Head of caudate nucleus (tissue), 42 donors: ENCODE measurements around the gene SARS2.

Experiments used
- DNase-seq, 42 donors: peaks; one replicate each; pipeline versions ENCODE4 v3.0.0 to v3.0.0-alpha.2; 2020 to 2021; ENCODE audit warnings: mixed read lengths in 7 of 42
- intact Hi-C: fragments of 100-400 bp; cut with DNase I; formaldehyde crosslinking; loops from one replicate; pipeline ENCODE4 v1.15.0; 2022

The SARS2 gene

DNA sequence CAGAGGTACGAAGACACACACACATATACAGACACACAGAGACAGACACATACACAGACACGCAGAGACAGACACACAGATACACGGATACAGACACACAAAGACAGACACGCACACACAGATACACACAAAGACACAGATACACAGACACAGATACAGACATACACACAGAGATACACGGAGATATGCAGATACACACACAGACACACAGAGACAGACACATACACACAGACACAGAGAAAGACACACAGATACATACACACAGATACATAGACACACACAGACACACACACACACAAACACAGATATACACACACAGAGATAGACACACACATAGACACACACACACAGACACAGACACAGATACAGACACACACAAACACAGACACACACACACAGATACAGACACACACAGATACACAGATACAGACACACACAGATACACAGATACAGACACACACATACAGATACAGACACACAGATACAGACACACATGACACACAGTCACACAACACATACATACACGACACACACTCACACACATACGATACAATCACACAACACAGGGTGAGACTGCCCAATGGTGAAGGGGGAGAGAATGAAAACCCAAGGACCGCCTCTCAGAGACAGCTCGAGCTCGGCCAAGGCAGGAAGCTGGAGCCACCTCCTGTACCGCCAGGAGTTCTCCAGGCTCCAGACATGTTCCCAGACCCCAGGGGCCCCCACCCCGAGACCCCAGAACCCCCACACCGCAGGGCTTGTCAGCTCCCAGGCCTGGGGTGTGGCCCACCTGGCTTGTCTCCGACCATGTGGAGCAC, 9.8 kb downstream of the SARS2 start:
- intact Hi-C loops: no loop called here
- DNase-seq: no peak

DNA sequence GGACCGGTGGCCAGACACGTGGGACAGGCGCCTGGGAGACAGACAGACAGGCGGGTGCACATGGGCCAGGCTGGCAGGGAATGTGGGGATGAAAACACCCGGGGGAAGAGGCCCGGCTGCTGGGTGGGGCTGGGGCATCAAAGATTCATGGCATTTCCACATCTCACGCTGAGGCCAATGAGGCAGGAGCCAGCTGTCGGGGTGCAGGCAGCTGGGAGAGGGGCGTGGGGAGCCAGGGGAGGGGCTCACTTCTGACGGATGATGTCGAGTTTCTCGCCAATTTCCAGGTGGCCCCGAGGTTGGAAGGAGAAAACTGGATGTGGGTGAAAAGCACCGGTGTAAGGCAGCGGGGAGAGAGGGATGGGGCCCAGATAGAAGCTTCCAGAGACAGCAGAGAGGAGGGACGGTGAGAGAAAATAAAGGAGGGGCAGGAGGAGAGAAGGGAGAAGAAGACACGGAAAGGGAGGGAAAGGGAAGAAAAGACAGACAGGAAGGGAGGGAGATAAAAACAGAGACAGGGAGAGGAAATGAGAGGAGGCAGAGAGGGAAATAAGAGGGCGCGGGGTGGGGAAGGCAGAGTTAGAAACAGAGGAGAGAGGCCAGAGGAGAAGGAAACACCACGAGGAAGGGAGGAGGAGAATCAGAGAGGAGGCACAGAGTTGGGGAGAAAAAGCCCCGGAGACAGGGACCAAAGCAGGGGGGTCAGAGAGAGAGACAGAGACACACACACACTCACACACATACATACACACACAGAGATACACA, 10.5 kb downstream of the SARS2 start:
- DNase-seq: no peak
- intact Hi-C loops: no loop called here

DNA sequence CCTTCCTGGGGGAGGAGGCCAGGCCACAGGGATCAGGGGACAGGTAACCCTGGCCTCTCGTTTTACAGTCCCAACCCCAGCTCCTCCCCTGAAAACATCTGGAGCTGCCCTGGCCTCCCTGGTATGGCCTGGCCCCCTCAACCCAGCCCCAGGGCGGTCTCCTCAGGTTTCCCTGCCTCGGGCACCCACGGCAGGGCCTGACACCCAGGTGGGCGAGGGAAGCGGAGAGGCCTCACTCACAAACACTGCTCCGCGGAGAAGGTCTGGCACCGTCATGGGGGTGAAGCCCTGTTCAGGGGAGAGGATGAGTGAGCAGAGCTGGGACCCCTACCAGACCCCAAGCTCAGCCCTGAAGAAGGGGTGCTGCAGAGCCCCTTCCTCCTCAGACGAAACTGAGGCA, 12.0 kb downstream of the SARS2 start:
- intact Hi-C loops: no loop called here
- no peak for DNase-seq

DNA sequence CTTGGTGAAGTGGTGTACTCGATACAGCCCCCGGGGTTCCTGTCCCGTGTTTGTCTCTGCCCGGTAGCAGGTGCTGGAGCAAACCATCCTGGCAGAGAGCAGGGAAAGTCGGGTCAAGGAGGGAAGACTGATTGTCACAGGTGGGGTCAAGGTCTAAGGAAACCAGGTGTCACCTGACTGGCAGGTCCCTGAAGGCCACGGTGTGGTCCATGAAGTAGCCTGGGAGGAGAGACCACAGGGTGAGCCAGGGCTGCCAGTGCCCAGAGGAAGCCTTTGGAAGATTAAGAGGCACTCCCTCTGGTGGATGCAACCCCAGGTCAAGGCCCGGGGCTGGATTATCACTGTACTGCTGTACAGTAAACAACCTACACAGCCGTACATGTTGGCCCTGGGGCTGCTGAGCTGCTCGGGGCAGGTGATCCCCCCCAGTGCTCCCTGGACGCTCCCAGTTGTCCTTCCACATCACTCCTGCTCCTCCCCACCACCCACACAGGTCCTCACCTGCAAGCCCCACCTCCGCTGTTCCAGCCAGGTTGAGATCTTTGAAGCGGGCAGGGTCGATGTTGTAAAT, 12.6 kb downstream of the SARS2 start:
- intact Hi-C loops: no loop called here
- DNase-seq: no peak

DNA sequence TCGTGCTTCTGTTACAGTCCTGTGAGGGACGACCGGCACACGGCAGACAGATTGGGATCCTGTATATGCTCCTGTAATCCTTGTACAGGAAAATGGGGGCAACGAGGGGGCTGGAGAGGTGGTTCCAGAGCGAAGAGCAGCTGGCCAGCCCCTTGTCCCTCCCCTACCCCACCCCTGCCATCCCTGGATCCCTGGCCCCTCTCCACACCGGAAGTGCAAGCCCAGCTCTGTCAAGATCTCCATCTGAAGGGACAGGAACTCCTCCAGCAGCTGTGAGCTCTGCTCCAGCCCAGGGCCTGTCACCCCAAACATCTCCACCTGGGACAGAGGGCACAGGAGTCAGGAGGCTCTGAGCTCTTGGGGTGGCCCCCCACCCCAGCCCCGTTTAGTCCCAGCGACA, 13.0 kb downstream of the SARS2 start:
- no peak for DNase-seq
- intact Hi-C loops: no loop called here

DNA sequence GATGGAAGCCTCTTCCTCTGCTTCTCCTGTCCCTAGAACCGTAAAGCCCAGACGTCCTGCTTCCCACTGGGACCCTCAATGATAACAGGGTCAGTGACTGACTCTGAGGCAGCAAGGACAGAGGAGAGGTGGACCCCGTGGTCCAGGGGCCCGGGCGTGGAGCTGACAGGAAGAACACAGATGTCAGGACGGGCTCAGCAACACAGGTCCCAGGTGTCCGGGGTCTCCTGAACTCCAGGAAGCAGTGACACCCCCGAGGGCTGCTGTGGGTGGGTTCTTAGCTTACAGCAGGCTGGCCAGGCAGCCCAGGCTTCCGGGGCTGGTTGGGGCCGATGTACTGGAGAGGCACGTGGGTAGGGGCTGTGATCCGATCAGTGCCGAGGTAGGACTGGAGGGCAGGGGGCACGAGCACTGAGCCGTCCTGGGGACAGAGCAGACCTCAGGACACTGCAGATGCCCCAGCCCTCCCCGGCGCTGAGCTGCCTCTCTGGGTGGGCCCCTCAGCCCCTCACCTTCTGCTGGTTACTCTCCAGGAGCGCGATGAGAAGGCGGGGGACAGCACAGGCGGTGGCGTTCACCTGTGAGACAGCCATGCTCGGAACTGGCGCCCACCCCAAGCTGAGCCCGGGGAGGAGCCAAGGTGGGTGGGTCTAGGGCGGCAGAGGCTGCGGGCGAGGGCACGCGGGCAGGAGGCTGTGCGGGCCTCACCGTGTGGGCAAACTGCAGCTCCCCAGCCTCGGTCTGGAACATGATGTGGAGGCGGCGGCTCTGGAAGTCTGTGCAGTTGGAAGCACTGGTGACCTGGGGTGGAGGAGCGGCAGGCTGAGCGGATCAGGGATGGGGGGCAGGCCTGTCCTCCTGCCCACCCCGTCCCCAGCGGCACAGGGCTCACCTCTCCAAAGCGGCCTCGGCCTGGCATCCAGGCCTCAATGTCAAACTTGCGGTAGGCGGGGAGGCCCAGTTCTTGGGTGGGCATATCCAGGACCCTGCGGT, 14.9 kb downstream of the SARS2 start:
- intact Hi-C loops: no loop called here
- no peak for DNase-seq

DNA sequence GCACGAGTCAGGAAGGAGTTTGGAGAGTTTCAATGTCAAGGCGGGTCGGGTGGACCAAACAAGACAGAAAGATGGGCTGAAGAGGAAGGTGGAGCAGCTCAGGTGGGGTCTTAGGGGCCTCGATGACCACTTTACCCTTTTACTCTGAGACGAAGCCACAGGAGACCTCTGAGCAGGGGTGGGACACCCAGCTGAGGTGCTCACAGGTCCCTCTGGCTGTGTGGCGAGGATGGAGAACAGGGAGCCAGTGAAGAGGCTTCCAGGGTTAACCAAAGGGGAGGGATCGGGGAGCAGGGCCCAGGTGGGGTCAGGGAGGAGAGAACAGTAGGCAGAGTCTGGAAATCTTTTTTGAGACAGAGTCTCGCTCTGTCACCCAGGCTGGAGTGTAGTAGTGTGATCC, 16.6 kb downstream of the SARS2 start:
- intact Hi-C loops: no loop called here
- no peak for DNase-seq

DNA sequence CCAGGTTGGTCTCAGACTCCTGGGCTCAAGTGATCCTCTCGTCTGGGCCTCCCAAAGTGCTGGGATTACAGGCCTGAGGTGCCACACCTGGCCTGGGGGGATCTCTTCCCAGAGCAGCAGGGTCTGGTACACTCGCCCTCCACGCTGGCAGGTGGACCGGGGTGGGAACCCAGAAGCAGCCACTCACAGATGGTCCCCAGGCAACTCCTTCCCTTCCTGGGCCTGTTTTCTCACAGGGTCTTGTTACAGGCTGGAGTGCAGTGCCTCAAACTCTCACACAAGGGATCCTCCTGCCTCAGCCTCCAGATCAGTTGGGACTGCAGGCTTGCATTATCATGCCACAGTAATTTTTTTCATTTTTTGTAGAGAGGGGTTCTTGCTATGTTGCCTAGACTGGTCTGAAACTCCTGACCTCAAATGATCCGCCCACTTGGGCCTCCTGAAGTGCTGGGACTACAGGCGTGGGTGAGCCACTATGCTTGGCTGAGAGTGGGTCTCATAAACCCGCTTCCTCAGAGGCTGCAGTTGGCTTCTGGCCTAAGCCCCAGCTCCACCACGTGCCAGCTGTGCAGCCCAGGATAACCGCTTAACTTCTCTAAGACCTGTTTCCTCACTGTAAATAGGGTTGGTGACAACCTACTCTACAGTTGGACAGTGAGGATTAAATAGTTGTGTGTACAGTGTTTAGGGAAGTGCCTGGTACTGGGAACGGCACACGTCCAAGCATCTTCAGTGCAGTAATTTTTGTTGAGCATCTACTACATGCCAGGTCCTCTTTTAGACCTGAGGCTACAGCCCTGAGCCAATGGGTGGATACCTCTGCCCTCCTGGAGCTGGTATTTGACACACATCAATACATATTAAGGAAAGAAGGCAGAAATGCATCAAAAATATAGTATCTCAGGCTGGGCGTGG, 17.7 kb downstream of the SARS2 start:
- DNase-seq: no peak
- intact Hi-C loops: no loop called here

DNA sequence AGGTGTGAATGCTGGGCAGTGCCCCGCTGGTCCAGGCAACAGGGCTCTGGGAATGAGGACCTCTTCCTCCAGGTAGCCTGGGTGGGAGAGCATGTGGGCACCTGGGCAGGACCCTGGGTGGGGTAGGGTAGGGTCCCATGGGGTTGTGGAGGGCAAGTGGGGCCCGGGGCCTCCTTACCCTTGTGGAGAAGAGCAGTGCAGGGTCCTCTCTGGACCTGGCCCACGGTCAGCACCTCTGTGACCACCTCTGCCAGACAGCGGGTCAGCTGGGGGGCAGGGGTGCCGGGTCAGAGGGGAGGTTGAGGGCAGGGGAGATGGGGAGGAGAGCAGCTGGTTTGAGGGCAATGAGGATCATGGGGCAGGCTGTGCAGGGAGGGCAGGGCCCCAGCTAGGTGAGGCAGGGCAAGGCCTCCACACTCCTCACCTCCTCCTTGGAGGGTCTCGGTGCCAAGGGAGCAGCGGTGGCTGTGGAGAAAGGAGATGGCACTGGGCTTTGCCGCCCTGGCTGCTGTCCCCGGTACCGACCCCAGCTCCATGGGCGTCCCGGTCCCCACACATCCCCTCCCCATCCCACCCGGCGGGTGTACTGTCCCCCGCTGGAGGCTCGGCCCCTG, 19.1 kb downstream of the SARS2 start:
- intact Hi-C loops: no loop called here
- no peak for DNase-seq

DNA sequence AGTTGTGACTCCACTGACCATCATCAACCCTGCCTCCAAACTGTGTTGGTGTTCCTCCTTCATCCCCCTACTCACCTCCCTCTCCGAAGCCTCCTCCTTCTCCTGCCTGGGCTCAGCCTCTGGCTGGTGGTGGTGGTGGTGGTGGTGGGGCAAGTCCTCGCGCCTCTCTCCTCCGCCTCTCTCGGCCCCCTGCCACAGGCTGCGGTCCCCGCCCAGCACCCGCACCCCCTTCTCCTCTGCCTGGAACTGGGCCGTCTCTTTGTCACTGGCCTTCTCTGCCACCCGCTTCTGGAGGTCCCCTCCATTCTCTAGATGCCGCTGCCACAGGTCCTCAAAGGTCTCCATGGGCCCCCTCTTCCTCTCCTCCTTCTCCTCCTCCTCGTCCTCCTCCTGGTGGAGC, 20.1 kb downstream of the SARS2 start:
- intact Hi-C loops: no loop called here

DNA sequence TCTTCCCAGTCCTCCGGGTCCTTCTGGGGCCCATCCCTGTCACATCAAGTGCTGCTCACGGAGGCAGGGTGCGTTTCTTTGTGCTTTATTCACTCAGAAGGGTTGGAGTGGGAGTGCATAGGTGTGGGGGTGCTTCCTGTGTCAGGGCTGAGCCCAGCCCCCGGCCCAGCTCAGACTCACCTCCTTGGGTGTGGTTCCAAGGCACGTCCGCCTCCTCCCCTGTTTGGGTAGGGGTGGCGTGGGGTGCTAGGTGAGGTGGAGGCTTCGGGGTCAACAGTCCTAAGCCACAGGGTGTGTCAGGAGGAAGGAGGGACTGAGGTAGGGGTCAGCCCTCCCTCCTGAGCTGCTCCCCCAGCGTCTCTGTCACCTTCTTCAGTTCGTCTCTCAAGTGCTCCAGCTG, 21.7 kb downstream of the SARS2 start:
- DNase-seq: peak in 41 of 42 donors; percentile 16 to 90 (median 66)

More for the DNA sequence above, 20.1 kb downstream of the SARS2 start:
- no peak for DNase-seq

DNA sequence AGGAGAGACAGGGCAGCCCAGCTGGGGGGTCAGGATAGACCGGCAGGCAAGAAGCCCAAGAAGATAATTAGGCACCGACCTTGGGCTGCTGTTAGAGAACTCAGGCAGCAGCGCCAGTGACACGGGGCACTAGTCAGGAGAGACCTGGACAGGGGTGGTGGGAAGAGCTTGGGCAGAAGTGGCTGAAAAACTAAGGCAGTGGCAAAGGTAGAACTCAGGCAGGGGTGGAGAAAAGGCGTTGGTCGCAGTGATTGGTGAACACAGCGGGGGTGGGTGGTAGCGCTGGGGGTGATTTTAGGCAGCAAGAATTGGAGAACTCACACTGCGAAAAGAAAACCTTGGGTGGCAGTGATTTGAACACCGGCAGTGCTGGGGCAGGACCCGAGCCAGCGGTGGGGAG, 22.9 kb downstream of the SARS2 start:
- DNase-seq: no peak
- intact Hi-C loops: no loop called here

More for the DNA sequence above, 21.7 kb downstream of the SARS2 start:
- intact Hi-C loops: no loop called here

DNA sequence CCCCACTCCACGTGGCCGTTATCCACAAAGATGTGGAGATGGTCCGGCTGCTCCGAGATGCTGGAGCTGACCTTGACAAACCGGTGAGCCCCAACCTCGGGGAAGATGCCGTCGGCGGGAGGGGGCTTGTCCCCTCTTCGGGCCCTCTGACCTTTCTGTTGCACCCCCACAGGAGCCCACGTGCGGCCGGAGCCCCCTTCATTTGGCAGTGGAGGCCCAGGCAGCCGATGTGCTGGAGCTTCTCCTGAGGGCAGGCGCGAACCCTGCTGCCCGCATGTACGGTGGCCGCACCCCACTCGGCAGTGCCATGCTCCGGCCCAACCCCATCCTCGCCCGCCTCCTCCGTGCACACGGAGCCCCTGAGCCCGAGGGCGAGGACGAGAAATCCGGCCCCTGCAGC, 23.3 kb downstream of the SARS2 start:
- DNase-seq: no peak
- intact Hi-C loops: no loop called here

DNA sequence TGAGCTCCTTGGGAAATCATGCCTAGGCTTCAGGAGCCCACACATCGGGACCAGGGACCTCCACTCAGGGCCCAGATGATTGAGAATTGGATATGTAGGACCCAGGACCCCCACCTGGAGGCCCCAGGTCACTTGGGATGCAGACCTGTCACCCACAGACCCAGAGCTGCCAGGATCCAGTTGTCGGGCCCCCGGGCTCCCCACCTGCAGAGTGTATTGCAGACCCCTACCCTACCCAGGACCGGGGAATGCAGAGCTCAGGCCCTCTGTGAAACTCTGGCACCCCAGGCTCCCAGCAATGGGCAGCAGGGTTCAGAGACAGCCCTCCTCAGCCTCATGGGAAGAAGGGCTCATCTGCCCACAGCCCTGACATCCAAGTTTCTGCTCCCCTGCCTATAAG, 24.9 kb downstream of the SARS2 start:
- DNase-seq: no peak
- intact Hi-C loops: no loop called here

DNA sequence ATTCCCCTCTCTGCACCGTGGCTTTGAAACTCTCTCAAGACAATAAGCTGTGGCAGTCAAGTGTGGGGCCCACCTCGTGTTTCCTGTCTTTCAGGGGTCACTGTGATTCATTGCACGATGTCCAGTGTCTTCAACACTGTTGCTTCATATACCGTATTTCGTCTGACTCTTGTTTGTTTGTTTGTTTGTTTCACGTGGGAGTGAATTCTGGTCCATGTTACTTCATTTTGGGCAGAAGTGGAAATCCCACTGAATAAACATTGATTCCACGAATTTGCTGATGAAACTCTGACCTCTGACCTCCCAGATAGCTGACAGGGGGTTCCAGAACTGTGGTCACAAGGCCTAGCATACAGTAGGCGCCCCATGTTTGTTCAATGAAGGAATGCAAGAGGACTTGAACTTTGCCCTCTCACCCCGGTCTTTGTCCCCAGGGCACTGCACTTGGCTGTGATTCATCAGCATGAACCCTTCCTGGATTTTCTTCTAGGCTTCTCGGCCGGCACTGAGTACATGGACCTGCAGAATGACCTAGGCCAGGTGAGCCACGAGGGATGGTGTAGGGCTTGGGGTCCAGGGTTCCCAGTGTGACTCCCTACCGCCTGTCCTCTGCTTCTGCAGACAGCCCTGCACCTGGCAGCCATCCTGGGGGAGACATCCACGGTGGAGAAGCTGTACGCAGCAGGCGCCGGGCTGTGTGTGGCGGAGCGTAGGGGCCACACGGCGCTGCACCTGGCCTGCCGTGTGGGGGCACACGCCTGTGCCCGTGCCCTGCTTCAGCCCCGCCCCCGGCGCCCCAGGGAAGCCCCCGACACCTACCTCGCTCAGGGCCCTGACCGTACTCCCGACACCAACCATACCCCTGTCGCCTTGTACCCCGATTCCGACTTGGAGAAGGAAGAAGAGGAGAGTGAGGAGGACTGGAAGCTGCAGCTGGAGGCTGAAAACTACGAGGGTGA, 25.7 kb downstream of the SARS2 start:
- DNase-seq: no peak
- intact Hi-C loops: no loop called here

DNA sequence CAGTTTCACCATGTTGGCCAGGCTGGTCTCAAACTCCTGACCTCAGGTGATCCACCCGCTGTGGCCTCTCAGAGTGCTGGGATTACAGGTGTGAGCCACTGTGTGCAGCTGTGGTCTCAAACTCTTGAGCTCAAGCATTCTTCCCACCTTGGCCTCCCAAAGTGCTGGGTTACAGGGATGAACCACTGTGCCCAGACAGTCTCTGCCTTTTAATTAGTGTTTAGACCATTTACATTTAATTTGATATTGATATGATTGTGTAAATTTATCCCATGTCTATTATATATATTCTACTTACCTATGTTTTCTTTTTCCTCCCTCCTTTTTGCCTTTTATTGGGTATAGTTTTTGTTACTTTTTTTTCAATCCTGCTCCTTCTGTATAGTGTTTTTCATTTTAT, 28.9 kb downstream of the SARS2 start:
- no peak for DNase-seq
- intact Hi-C loops: no loop called here
